ENCODE results near the gene GPD1.

The GPD1 gene

DNA sequence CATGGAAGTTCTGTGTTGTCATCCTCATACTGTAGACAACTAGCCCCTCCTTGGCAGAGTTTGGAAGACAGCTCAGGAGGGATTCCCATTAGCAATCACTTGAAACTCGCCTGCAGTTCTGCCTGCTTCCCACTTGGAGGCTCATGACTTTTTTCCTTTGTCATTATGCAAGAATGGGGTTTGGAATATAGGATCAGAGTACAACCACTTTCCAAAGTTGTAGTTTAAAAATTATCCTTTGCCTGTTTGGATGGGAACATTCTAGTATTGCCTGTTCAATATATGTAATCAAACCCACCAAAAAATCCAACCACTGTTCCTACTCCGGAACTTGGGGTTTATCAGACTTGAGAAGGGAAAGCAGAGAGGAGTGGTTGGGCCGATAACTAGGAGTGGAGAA is 2.1 kb upstream of the GPD1 start:
- DNase-seq (ENCODE audit: low read depth, low spot score), result no peak

DNA sequence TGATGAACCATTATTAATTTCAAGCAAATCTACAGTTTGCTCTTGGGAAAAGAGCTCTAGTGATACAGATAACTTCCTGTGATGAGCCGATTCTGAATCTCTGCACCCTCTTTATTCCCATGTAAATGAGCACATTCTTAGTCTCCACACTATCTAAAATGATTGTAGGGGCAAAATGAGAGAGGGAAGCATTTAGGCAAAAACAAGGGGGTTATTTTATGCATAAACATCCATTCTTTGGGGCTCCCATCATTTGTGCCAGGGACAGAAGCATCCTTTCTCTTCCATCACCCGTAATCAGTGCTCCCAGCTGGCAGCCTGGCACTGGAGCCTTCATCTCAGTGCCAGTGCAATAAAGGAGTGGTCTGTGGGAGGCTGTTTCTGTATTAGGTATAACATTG is 1.7 kb upstream of the GPD1 start:
- DNase-seq (ENCODE audit: low read depth, low spot score), result no peak

DNA sequence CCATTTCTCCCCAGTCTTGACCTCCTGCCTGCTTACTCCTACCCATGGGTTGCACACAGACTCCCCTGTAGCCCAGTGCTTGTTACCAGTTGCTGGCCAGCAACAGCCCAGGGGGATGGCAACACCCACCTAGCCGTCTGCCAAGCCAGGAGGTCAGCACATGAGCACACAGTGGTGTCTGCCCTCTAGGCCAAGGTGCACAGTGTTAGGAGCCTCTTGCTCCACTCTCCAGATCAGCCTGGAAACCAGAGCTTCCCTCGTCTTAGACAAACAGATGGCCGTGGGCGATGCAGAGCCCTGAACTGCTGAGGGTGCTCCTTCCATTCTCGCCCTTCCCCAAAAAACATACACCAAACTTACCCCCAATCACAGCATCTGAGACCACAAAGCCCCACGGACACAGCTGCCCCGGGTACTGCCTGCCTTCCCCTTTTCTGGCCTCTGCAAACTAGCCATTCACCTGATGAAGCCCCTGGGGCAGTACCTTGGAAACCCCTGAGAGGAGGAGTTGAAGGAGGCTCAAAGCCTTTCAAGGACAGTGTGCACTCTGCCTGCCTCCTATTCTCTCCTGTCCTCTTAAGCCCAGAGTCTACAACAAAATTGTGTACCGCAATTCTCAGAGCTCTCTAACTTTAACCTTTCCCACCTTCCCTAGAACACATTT is 1.0 kb upstream of the GPD1 start:
- DNase-seq (ENCODE audit: low read depth, low spot score), result no peak

DNA sequence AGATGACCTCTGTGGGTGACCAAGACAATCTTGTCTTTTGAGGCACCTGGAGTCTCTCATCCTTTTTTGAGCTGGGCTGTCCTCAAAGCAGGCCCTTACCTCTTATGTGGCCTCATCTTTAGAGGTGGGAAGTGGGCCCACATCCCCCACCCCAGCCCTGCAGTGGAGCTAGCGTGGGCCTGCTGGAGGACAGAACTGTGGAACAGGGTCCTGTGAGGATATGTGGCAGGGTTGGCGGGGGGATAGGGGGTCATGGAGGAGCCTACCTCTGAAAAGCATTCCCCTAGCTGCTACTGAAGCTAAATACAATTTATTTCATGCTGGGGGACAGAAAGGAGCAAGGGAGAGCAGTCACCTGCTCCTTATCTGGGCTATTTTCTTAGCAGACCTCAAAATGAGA is 457 bp upstream of the GPD1 start:
- DNase-seq (ENCODE audit: low read depth, low spot score), result no peak

DNA sequence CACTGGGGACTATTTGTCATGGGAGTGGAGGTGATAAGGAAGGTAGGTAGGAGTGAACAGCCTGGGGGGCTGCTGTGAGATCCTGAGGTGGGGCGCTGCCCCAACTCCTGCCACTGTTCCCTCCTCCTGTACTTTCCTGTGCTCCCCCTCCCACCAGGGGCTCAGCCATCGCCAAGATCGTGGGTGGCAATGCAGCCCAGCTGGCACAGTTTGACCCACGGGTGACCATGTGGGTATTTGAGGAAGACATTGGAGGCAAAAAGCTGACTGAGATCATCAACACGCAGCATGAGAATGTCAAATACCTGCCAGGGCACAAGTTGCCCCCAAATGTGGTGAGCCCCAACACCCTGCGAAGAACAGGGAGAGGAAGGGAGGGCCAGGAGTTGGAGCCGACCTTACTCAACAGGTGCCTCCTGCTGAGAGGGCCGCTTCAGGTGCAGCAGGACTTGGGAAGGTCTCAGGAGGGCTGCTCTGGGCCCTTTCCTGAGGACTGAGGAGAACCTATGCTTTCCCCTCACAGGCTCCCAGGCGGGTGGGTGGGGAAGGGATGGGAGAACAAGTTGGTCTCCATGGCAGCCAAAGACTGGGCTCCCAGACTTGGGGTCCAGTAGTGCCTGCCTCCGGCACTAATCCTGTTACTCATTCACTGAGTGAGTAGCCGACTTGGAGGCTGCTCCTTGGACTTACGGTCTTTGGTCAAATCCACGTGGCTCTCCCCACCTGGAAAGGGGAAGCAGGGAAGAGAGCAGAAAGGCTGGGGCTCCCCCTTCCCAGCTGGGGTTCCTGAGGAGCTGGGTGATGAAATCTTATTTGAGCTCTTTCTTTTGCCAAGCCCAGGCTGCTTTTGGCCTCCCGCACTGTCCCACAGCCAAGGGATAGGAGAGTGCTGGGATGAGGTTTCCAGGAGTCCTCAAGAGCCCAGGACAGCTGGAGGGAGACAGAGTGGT is 884 bp downstream of the GPD1 start:
- no peak for DNase-seq (ENCODE audit: low read depth, low spot score)

DNA sequence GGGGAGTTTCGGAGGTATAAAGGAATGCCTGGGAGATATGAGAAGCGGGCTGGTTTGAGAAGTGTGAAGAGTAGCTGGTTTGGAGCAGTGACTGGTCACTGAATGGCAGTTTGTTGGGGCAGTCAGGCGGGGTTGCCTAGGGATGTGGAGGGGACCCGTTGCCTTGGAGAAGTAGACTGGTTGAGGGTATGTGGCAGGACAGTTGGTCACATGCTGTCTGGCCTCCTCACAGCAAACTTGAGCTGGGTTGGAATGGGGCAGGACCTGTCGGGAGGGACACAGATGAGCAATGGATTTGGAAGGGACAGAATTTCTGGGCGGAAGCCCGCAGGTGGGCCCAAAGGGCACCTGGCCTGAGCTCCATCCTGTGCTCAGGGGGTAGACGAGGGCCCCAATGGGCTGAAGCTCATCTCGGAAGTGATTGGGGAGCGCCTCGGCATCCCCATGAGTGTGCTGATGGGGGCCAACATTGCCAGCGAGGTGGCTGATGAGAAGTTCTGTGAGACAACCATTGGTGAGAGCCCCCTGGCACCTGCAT is 2.2 kb downstream of the GPD1 start:
- DNase-seq (ENCODE audit: low read depth, low spot score), result no peak

DNA sequence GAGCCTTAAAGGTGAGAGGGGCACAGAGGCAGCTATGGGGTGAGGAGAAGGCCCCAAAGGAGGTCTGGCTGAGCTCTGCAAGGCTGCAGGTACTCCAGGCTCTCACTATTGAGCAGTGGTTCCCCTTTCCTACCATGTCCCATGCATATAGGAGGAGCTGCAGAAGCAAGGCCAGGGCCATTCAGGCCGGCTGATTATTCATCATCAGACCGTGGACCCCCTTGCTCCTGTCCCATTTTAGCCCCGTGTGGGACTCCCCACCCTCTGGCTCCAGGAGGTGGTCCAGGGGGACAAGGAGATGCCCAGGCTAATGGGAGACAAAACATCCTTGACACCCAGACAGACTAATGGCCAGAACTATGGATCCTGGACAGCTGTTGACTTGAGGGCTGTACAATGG is 3.1 kb downstream of the GPD1 start:
- no peak for DNase-seq (ENCODE audit: low read depth, low spot score)

DNA sequence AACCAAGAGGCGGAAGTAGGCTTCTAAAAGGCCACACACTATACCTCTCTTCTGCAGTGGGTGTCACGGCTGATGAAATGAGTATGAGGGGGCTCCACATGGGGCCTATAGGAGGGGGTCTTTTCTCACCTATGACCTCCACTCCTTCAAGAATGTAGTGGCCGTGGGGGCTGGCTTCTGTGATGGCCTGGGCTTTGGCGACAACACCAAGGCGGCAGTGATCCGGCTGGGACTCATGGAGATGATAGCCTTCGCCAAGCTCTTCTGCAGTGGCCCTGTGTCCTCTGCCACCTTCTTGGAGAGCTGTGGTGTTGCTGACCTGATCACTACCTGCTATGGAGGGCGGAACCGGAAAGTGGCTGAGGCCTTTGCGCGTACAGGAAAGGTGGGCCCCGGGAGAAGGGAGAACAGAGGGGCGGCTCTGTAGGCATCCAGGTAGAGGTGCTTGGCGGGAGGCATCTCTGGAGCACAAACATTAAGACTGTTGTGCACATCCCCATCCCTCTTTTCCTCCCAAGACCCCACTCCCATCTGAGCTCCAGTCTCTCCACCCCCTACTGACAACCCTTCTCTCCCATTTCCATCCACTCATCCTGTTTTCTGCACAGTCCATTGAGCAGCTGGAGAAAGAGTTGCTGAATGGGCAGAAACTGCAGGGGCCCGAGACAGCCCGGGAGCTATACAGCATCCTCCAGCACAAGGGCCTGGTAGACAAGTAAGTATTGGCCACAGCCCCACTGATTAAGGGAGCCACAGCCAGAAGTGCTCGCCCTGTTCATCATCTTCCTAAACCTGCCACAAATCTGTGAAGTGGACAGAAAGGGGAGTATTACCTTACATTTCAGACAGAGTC is 3.8 kb downstream of the GPD1 start:
- no peak for DNase-seq (ENCODE audit: low read depth, low spot score)

DNA sequence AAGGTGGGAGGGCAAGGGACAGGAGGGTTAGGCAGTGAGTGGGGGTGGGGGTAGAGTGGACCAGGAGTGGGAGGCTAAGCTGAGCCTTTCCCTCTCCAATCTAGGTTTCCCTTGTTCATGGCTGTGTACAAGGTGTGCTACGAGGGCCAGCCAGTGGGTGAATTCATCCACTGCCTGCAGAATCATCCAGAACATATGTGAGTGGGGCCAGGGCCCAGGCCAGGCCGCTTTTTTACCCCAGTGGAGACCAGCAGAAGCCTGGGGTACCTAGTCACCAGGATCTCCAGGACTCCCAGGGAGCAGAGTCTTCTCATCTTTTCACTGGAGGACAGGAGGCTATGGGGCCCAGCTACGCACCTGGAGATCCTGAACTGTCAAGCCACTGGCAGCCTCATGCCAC is 5.5 kb downstream of the GPD1 start:
- DNase-seq (ENCODE audit: low read depth, low spot score), result no peak

DNA sequence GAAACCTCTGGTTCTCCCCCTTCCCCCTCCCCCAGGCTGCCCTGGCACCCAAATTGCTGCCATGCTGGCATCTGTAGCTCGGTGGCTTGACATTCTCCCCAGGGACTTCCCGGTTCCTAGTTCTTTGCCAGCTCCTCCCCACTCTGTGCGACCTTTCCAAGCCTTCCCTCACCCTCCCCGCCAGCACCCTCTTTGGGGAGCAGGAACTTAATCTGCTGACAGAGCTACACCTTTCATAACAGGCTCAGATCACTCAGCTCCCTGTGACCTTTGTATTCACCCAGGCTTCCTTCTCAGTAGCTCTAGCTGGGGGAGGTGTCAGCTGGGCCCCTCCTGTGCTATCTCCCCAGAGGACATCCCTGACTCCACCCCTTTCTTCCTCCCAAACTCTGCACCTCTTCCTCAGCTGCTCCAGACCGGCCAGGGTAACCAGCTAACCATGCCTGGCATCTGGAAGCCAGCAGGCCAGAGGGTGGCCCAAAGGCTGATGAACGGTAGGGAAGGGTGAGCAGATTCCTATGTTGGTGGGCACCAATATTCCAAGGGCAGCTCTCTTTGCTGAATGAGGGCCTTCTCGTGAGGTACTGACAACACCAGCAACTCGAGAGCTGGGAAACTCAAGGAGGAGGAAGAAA is 6.4 kb downstream of the GPD1 start:
- DNase-seq (ENCODE audit: low read depth, low spot score), result no peak

DNA sequence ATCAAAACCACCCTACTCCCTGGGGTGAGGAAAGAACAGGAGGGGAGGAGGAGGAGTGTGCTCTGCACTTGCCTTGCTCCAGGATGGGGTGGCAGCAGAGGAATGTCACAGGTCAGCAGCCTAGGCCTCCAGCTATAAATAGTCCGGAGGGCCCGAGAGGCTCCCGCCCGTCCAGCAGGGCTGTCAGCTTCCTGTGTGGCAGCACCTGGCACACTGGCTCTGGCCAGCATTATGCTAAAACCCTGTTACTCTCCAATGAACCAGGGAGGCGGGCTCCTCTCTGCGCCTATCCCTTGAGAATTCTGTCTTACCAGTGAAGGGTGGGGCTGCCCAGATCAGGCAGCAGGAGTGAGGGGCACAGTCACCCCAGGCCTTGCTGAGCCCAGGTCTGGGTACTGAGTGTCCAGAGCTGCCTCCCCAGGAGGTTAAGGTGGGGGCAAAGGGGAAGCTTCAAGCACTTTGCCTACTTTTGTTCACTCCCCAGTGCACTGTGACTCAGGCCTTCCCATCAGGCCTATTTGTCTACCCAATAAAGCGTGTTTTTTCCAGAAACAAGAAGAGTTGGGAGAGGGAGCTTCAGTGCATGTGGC is 7.0 kb downstream of the GPD1 start:
- no peak for DNase-seq (ENCODE audit: low read depth, low spot score)

DNA sequence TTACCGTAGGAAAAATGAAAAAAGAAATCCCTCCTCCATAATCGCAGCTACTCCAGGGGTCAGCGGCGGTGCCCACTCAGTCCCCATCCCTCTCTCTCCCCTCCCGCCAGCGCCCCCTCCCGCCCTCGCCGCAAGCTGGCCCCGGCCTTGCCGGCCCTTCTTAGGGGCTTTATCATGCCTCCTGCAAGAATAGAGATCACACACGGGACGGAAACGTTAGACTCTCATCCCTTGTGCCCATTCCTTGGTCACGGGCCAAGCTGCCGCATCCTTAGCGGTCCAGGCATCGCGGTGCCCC is 7.5 kb downstream of the GPD1 start:
- no peak for DNase-seq (ENCODE audit: low read depth, low spot score)

DNA sequence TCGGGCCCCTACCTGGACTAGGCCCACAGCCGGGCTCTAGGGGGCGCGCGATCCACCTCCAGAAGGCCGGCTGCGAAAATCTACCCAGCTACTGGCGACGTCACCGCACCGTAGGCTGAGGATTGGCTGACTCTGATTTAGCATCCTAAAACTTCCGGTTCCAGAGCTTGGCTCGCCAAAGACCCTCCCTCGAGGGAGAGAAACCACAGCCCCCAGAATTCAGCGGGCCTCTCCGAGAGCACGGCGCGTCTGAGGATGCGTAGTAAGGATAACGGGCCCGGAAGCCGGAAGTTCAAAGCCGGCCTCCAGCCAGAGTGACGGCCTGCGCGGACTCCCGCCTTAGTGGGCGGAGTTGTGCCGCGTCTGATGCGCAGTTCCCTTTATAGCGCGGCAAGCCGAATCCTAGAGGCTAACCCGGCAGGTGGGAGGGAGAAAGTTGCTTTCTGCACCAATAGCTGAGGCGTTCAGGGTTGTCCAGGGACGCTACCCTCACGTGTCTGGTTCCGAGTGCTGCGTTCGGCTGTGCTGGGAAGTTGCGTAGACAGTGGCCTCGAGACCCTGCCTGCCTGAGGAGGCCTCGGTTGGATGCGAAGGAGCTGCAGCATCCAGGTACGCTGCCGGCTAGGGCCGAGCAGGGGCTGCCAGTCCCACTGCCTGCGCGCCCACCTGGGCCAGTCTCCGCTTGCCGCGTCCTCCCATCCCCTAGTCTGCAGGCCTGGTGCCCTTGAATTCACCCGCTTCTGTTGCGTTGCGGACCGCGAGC is 8.1 kb downstream of the GPD1 start, which contains the start of gene COX14:
COX14 (plus strand) TSS at position 544 of the 763 bp plus-strand sequence. CDS start 7,808 bp downstream, outside the sequence.
- peak; percentile 98 for DNase-seq (ENCODE audit: low read depth, low spot score)

DNA sequence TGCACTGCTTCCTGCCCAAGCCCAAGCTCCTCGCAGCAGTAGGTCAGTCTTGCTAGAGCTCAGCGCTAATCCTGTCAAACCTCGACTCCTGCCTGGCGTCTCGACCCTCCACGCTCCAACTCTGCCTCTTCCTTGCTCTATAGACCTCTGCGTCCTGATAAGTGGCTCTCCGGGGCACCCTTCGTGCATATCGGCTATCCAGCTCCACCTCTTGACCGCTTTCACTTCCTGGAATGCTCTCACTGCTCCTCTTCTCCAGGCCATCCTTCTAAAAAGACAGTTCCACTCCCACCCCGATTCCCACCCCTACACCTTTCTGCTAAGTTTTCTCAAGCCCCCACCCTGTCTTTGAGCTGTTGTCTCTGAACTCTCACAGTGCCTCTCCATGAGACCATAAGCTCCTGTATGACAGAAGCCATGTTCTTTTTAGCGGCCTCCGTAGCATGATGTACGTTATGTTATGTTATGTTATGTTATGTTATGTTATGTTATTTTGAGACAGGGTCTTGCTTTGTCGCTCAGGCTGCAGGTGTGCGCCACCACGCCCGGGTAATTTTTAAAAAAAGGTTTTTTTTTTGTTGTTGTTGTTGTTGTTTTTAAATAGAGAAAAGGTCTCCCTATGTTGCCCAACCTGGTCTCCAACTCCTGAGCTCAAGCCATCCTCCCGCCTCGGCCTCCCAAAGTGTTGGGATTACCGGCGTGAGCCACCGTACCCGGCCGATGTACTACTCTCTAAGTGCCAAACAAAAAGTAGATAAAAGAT is 8.8 kb downstream of the GPD1 start:
- DNase-seq (ENCODE audit: low read depth, low spot score), result no peak

DNA sequence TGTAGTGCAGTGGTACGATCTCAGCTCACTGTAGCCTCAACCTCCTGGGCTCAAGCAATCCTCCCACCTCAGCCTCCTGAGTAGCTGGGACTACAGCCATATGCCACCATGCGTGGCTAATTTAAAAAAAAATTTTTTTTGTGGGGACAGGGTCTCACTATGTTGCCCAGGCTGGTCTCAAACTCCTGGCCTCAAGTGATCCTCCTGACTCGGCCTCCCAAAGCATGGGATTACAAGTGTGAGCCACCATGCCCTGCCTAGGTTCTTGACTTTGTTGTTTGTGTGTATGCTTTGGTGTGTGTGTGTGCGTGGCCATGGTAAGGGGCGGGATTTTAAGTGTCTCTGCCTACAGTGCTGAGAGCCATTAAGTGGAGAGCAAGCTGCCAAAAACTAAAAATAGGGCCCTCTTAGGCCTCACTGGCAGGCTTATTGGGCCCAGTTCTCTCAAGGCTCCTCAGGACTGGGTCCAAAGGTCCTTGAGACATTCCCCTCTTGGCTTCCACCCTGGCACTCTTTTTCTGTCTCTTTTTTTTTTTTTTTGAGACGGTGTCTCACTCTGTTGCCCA is 13.3 kb downstream of the GPD1 start:
- DNase-seq (ENCODE audit: low read depth, low spot score), result no peak

DNA sequence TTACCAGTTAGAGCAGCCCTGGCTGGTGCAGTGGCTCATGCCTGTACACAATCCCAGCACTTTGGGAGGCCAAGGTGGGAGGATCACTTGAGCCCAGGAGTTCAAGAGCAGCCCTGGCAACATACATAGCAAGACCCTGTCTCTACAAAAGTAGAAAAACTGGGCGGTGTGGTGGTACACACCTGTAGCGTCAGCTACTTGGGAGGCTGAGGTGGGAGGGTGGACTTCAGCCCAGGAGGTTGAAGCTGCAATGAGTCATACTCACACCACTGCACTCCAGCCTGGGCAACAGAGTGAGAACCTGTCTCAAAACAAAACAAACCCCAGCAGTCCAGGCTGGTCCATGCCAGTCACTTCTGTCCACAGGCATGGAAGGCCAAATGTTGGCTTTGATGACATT is 15.6 kb downstream of the GPD1 start:
- DNase-seq (ENCODE audit: low read depth, low spot score), result no peak

DNA sequence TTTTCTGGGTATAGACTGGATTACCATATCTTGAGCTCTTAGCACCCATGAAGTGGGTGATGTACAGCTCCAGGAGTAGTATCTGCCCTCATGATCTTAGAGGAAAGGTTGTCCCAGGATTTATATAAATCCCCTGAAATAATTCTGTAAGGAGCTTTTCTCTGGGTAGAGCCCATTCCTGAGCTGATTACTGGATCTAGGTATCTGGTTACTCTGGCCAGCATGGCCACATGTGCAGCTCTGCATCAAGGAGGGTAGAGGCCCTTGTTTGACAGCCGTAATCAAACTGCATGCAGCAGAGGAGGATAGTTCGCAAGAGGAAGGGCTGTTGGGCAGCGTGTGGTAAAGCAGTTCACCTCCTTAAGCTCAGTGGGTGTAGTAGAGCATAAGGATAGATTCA is 16.7 kb downstream of the GPD1 start:
- no peak for DNase-seq (ENCODE audit: low read depth, low spot score)

DNA sequence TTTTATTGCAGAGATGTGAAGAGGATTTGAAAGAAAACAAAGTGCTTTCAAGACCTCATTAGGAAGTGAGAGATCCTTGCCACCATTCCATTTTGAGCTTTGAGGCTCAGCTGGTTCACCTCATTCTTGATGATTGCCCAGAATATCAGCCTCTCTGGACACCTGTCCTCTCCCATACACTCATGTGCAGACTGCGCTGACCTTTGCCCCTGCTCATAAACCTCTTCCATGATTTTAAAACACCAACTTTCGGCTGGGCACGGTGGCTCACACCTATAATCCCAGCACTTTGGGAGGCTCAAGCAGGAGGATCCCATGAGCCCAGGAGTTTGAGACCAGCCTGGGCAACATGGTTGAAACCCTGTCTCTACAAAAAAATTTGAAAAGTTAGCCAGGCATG is 17.1 kb downstream of the GPD1 start:
- no peak for DNase-seq (ENCODE audit: low read depth, low spot score)

DNA sequence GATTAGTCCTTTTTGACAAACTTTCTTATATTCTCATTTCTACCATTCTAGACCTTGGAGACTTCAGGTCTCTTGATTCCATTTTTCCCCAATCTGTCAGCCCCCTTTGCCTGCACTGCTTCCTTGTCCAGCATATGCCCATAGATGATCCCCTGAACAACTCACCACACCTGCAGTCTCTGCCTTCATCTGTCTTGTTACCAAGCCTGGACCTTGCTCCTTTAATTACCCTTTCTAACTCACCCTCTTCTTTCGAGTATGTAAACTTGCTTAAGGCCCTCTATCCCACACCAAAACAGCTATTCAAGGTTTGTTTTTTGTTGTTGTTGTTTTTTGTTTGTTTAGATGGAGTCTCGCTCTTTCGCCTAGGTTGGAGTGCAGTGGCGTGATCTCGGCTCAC is 17.8 kb downstream of the GPD1 start:
- no peak for DNase-seq (ENCODE audit: low read depth, low spot score)
